Endodermal cell (in vitro differentiated cells): ENCODE data around the gene UBAP2. TPM values are rescaled to one million over a fixed set of nuclear protein-coding genes. Genes with fewer than 3 reads are reported as not detected.

Experiments used
- DNase-seq: peaks from one replicate; pipeline ENCODE4 v3.0.0-alpha.2; 2017
- H3K27ac ChIP-seq: 2 replicates; pipeline ENCODE4 v1.5.1; 2013; ENCODE audit warnings: mild to moderate bottlenecking, low read depth, low read length, moderate library complexity
- H3K27me3 ChIP-seq: 2 replicates; pipeline ENCODE4 v1.6.1; 2013; ENCODE audit warnings: mild to moderate bottlenecking, low read length, moderate library complexity; ENCODE audit not compliant: insufficient read depth, control insufficient read depth, poor library complexity, severe bottlenecking
- H3K36me3 ChIP-seq: 2 replicates; pipeline ENCODE4 v1.7.0; 2013; ENCODE audit warnings: mild to moderate bottlenecking, low read length, moderate library complexity; ENCODE audit not compliant: control insufficient read depth, insufficient read depth
- H3K4me1 ChIP-seq: one replicate; pipeline ENCODE4 v1.7.0; 2013; ENCODE audit warnings: low read length; ENCODE audit not compliant: control insufficient read depth, insufficient read depth
- H3K4me3 ChIP-seq: 2 replicates; pipeline ENCODE4 v1.5.1; 2013; ENCODE audit warnings: mild to moderate bottlenecking, low read length, moderate library complexity
- H3K9ac ChIP-seq: 2 replicates; pipeline ENCODE4 v1.6.1; 2013; ENCODE audit warnings: mild to moderate bottlenecking, low read length, moderate library complexity; ENCODE audit not compliant: poor library complexity, severe bottlenecking; ENCODE audit errors: extremely low read depth
- H3K9me3 ChIP-seq: 2 replicates; pipeline ENCODE4 v1.6.1; 2013; ENCODE audit warnings: mild to moderate bottlenecking, low read length, moderate library complexity; ENCODE audit not compliant: control insufficient read depth
- H3K27ac Mint-ChIP-seq: 2 replicates; pipeline ENCODE4 v1.8.0; 2020; ENCODE audit warnings: mixed read lengths
- H3K27me3 Mint-ChIP-seq: 2 replicates; pipeline ENCODE4 v1.8.0; 2021; ENCODE audit warnings: mild to moderate bottlenecking, mixed read lengths; ENCODE audit not compliant: insufficient read depth
- H3K36me3 Mint-ChIP-seq: 2 replicates; pipeline ENCODE4 v1.8.0; 2020; ENCODE audit warnings: low read depth, mixed read lengths
- H3K4me1 Mint-ChIP-seq: 2 replicates; pipeline ENCODE4 v1.8.0; 2020; ENCODE audit warnings: mixed read lengths
- H3K4me3 Mint-ChIP-seq: 2 replicates; pipeline ENCODE4 v1.8.0; 2020; ENCODE audit warnings: mild to moderate bottlenecking, moderate library complexity, mixed read lengths
- H3K9me3 Mint-ChIP-seq: 2 replicates; pipeline ENCODE4 v1.8.0; 2020; ENCODE audit warnings: mild to moderate bottlenecking, mixed read lengths
- CTCF ChIP-seq: fragments of 200-600 bp; sonication (generic); conservative IDR thresholded peaks from 2 replicates; pipeline ENCODE4 v1.5.0; 2021; ENCODE audit warnings: antibody characterized with exemption, mild to moderate bottlenecking
- WGBS, 2 experiments: methylation state at CpG; one replicate each; pipeline versions ENCODE4 v1.1.5 to v1.1.7; 2013; ENCODE audit warnings: missing lambda C conversion rate in 2 of 2, mixed read lengths in 1 of 2; ENCODE audit not compliant: insufficient coverage in 1 of 2, insufficient read length in 1 of 2; 5-methylcytosine and 5-hydroxymethylcytosine counted together
- long read RNA-seq, 4 experiments: library from polyadenylated mRNA in 2 of 4; library from RNA in 1 of 4; library from capped mRNA in 1 of 4; stranded (forward) in 3 of 4; unstranded in 1 of 4; transcript quantifications; one replicate each; pipeline ENCODE4 v2.0.0, GENCODE V29; 2020 to 2021; ENCODE audit warnings: inconsistent platforms in 1 of 4
- polyA plus RNA-seq, 2 experiments: library from polyadenylated mRNA; stranded (reverse); fragments of 50-300 nt; gene quantifications; one replicate each; pipeline ENCODE4 v1.2.3, GENCODE V29; 2013
- total RNA-seq, 2 donors: library from RNA; stranded (reverse); fragmentation: NEBNext Ultra II Directional in 1 of 2; extraction: Animal tissue kit (Norgen Biotek cat#: 25700) in 1 of 2; gene quantifications; 2 replicates in 1 of 2; 3 replicates in 1 of 2; pipeline ENCODE4 v1.2.1, GENCODE V29; 2021

Gene UBAP2
- total RNA-seq: 10 to 100 TPM; 60.9 to 82.1 TPM
- polyA plus RNA-seq (2013, experiment 1 of 2): 49.7 TPM
- 49.8 TPM for polyA plus RNA-seq (2013, experiment 2 of 2)
- long read RNA-seq, experiment 1, partial matches to known transcripts: 20 of 31 reads
- long read RNA-seq, experiment 1, other reads (novel, unspliced or antisense): 10 of 31 reads
- long read RNA-seq, experiment 2, full-length matches to known transcripts: 53 of 136 reads
- long read RNA-seq, experiment 2, partial matches to known transcripts: 21 of 136 reads
- long read RNA-seq, experiment 2, other reads (novel, unspliced or antisense): 62 of 136 reads
- long read RNA-seq, experiment 3, full-length matches to known transcripts: 51 of 137 reads
- long read RNA-seq, experiment 3, partial matches to known transcripts: 31 of 137 reads
- long read RNA-seq, experiment 3, other reads (novel, unspliced or antisense): 55 of 137 reads
- long read RNA-seq, experiment 4, partial matches to known transcripts: 3 of 5 reads
- long read RNA-seq, experiment 4, other reads (novel, unspliced or antisense): 2 of 5 reads

GRCh38 chr9:34048727-34049629, at the start of gene UBAP2:
Gene UBAP2 (minus strand): TSS chr9:34048887. CDS start chr9:34017148, 31,739 bp downstream.
- TF ChIP-seq CTCF: no peak
- Histone ChIP-seq H3K4me3 (peak within 1 kb of the TSS; percentile 100), H3K36me3 (peaks cover 22% of the 10 kb centered on the region), H3K27me3 (no peaks in the 10 kb centered on the region), H3K27ac (peak within 1 kb of the TSS; percentile 99), H3K9ac (peak within 1 kb of the TSS; percentile 97), H3K4me1 (no peaks in the 10 kb centered on the region), H3K9me3 (peaks cover 6% of the 10 kb centered on the region)
- DNase-seq: peak; percentile 99
- Mint-ChIP-seq H3K9me3 (peaks cover 35% of the 10 kb centered on the region), H3K36me3 (peaks cover 15% of the 10 kb centered on the region), H3K4me3 (peak within 1 kb of the TSS; percentile 94), H3K27ac (peak within 1 kb of the TSS; percentile 100), H3K27me3 (no peaks in the 10 kb centered on the region), H3K4me1 (peaks cover 25% of the 10 kb centered on the region)
- 0 to 1% methylated on average over 20 to 66 of the region's 70 CpGs for WGBS, 2 experiments

GRCh38 chr9:34098307-34098706, 49.6 kb upstream of the UBAP2 start:
- Histone ChIP-seq H3K9me3 (no peaks in the 10 kb centered on the region), H3K9ac (no peak overlapping the region), H3K4me1 (no peaks in the 10 kb centered on the region), H3K4me3 (no peak overlapping the region), H3K27me3 (no peaks in the 10 kb centered on the region), H3K36me3 (peaks cover 67% of the 10 kb centered on the region), H3K27ac (no peak overlapping the region)
- peaks cover 60% of the 10 kb centered on the region for H3K36me3 Mint-ChIP-seq
- DNase-seq: no peak
- H3K27me3 Mint-ChIP-seq: no peaks in the 10 kb centered on the region
- no peak for TF ChIP-seq CTCF
- no peaks in the 10 kb centered on the region for H3K9me3 Mint-ChIP-seq
- no peaks in the 10 kb centered on the region for H3K4me1 Mint-ChIP-seq
- no peak overlapping the region for H3K27ac Mint-ChIP-seq
- 93 to 96% methylated on average over 4 to 5 of the region's 5 CpGs for WGBS, 2 experiments
- no peak overlapping the region for H3K4me3 Mint-ChIP-seq

- Mint-ChIP-seq H3K4me1 (no peaks in the 10 kb centered on the region), H3K27me3 (no peaks in the 10 kb centered on the region), H3K9me3 (no peaks in the 10 kb centered on the region), H3K4me3 (no peak overlapping the region), H3K27ac (no peak overlapping the region), H3K36me3 (peaks cover 64% of the 10 kb centered on the region)
- H3K27me3 ChIP-seq: no peaks in the 10 kb centered on the region
- H3K36me3 ChIP-seq: peaks cover 68% of the 10 kb centered on the region
- 93 to 100% methylated on average over 1 of the region's 1 CpG for WGBS, 2 experiments
- H3K9me3 ChIP-seq: no peaks in the 10 kb centered on the region
- no peak for DNase-seq
- H3K9ac ChIP-seq: no peak overlapping the region
- no peak overlapping the region for H3K4me3 ChIP-seq
- no peak overlapping the region for H3K27ac ChIP-seq
- TF ChIP-seq CTCF: no peak
- H3K4me1 ChIP-seq: no peaks in the 10 kb centered on the region
Observed at GRCh38 chr9:34097865-34098264, 49.2 kb upstream of the UBAP2 start.
